Trophoblast cell (in vitro differentiated cells and primary cell): ENCODE data around the gene TSPAN9.

ENCODE experiments used
- DNase-seq, 2 donors: peaks; one replicate each; pipeline ENCODE4 v3.0.0-alpha.2; 2016
- H2AFZ ChIP-seq: 2 replicates; pipeline ENCODE4 v1.6.1; 2013; ENCODE audit warnings: low read length, moderate library complexity, mild to moderate bottlenecking; ENCODE audit not compliant: insufficient read depth, poor library complexity
- H2AK5ac ChIP-seq: 2 replicates; pipeline ENCODE4 v1.6.1; 2013; ENCODE audit warnings: mild to moderate bottlenecking, low read length
- H2BK120ac ChIP-seq: 2 replicates; pipeline ENCODE4 v1.6.1; 2013; ENCODE audit warnings: low read length, mild to moderate bottlenecking, moderate library complexity; ENCODE audit not compliant: insufficient read depth, poor library complexity
- H2BK12ac ChIP-seq: 2 replicates; pipeline ENCODE4 v1.6.1; 2013; ENCODE audit warnings: mild to moderate bottlenecking, low read length, moderate library complexity
- H2BK5ac ChIP-seq: 2 replicates; pipeline ENCODE4 v1.6.1; 2013; ENCODE audit warnings: low read length, low read depth, moderate library complexity, mild to moderate bottlenecking; ENCODE audit not compliant: poor library complexity
- H3K14ac ChIP-seq: 2 replicates; pipeline ENCODE4 v1.6.1; 2013; ENCODE audit warnings: mild to moderate bottlenecking, low read length
- H3K18ac ChIP-seq: 2 replicates; pipeline ENCODE4 v1.6.1; 2013; ENCODE audit warnings: mild to moderate bottlenecking, low read length
- H3K23ac ChIP-seq: 2 replicates; pipeline ENCODE4 v1.6.1; 2013; ENCODE audit warnings: low read length
- H3K27ac ChIP-seq: 2 replicates; pipeline ENCODE4 v1.5.1; 2013; ENCODE audit warnings: low read depth, mild to moderate bottlenecking, inconsistent platforms, low read length, moderate library complexity
- H3K27me3 ChIP-seq: 2 replicates; pipeline ENCODE4 v1.6.1; 2013; ENCODE audit warnings: inconsistent platforms, mild to moderate bottlenecking, low read length, moderate library complexity; ENCODE audit not compliant: insufficient read depth
- H3K36me3 ChIP-seq, 2 experiments: 1 replicate in 1 of 2; 2 replicates in 1 of 2; pipeline ENCODE4 v1.6.1; 2013; ENCODE audit warnings: low read length in 2 of 2, mild to moderate bottlenecking in 2 of 2, moderate library complexity in 1 of 2; ENCODE audit not compliant: insufficient read depth in 2 of 2, control insufficient read depth in 1 of 2
- H3K4ac ChIP-seq: 2 replicates; pipeline ENCODE4 v1.6.1; 2013; ENCODE audit warnings: low read depth, mild to moderate bottlenecking, low read length, moderate library complexity
- H3K4me1 ChIP-seq, 2 experiments: 1 replicate in 1 of 2; 2 replicates in 1 of 2; pipeline ENCODE4 v1.6.1; 2013; ENCODE audit warnings: low read length in 2 of 2, mild to moderate bottlenecking in 2 of 2, moderate library complexity in 1 of 2; ENCODE audit not compliant: insufficient read depth in 2 of 2, control insufficient read depth in 1 of 2
- H3K4me2 ChIP-seq: 2 replicates; pipeline ENCODE4 v1.6.1; 2013; ENCODE audit warnings: inconsistent platforms, mild to moderate bottlenecking, low read length, moderate library complexity
- H3K4me3 ChIP-seq: 2 replicates; pipeline ENCODE4 v1.5.1; 2013; ENCODE audit warnings: mild to moderate bottlenecking, low read depth, low read length, inconsistent platforms
- H3K79me1 ChIP-seq: one replicate; pipeline ENCODE4 v1.6.1; 2013; ENCODE audit warnings: low read length
- H3K79me2 ChIP-seq: 2 replicates; pipeline ENCODE4 v1.6.1; 2013; ENCODE audit warnings: low read length, mild to moderate bottlenecking; ENCODE audit not compliant: control insufficient read depth, insufficient read depth, poor library complexity
- H3K9ac ChIP-seq: 2 replicates; pipeline ENCODE4 v1.6.1; 2013; ENCODE audit warnings: mild to moderate bottlenecking, low read length
- H3K9me3 ChIP-seq: 2 replicates; pipeline ENCODE4 v1.6.1; 2013; ENCODE audit warnings: low read depth, mild to moderate bottlenecking, control low read depth, inconsistent platforms, low read length; ENCODE audit not compliant: insufficient read depth
- H4K12ac ChIP-seq: 2 replicates; pipeline ENCODE4 v1.6.1; 2013; ENCODE audit warnings: low read depth, mild to moderate bottlenecking, low read length, moderate library complexity
- H4K8ac ChIP-seq: 2 replicates; pipeline ENCODE4 v1.6.1; 2013; ENCODE audit warnings: low read depth, mild to moderate bottlenecking, low read length, moderate library complexity
- H4K91ac ChIP-seq: one replicate; pipeline ENCODE4 v1.6.1; 2013; ENCODE audit warnings: low read depth, mild to moderate bottlenecking, low read length, moderate library complexity
- WGBS: extraction: QIAGEN DNeasy Blood & Tissue Kit; methylation state at CpG from one replicate; pipeline ENCODE4 v1.1.7; 2013; ENCODE audit warnings: missing lambda C conversion rate; ENCODE audit not compliant: insufficient read length, insufficient coverage; ENCODE audit errors: extremely low coverage; 5-methylcytosine and 5-hydroxymethylcytosine counted together

The TSPAN9 gene

DNA sequence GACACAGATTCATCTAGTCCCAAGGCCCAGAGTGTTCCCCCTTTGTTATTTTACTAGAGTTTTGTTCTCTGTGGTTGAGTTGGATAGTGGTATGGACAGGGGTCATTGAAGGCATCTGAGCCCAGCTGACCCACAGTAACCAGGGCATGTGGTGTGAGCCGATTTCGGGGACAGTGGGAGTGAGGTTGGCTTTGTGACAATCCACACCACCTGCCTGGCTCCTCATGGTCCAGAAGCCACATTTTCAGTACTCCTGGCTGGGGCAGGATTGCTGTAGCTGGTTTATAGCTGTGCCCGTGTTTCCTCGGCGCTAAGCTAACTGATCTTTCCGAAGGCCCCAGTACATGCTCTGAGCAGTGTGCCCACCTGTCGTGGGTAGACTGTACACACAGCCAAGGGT, 116.0 kb downstream of the TSPAN9 start:
- Histone ChIP-seq H3K27ac (no peak overlapping the region), H2BK120ac (no peak overlapping the region), H3K23ac (no peak overlapping the region), H3K79me2 (no peaks in the 10 kb centered on the region), H4K8ac (no peak overlapping the region), H4K12ac (no peak overlapping the region), H3K9ac (no peak overlapping the region), H3K4ac (no peak overlapping the region), H4K91ac (no peak overlapping the region), H3K79me1 (no peaks in the 10 kb centered on the region), H3K36me3 (no peaks in the 10 kb centered on the region), H3K4me1 (peaks cover 0 to 2% of the 10 kb centered on the region in 2 experiments), H3K4me2 (no peak overlapping the region), H2BK5ac (no peak overlapping the region), H3K27me3 (no peaks in the 10 kb centered on the region), H3K9me3 (peaks cover 4% of the 10 kb centered on the region), H3K18ac (no peak overlapping the region), H2AFZ (no peak overlapping the region), H3K14ac (no peak overlapping the region), H3K4me3 (no peak overlapping the region), H2BK12ac (no peak overlapping the region), H2AK5ac (no peak overlapping the region)
- no CpG with 5 or more reads among the region's 7 CpGs for WGBS
- DNase-seq: no peak

DNA sequence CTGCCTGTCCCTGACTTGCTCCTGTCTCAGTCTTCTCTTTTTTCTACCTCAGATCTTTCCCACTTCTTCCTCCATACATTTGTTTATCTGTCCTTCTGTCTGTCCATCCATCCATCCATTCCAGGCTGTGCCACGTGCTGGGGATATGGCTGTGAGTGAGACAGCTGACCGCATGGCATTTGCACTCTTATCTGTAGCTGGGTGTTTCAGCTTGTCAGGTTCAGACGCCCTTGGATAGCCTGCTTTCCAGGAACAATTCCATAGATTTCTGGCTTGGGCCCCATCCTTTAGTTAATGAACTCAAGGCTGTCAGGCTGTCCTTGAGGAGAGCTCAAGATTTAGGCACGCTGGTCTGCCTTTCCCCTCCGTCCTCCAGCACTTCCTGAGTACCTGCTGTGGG, 116.6 kb downstream of the TSPAN9 start:
- Histone ChIP-seq H4K8ac (no peak overlapping the region), H3K18ac (no peak overlapping the region), H2AK5ac (no peak overlapping the region), H2AFZ (no peak overlapping the region), H3K4me2 (no peak overlapping the region), H3K79me1 (no peaks in the 10 kb centered on the region), H2BK5ac (no peak overlapping the region), H3K23ac (no peak overlapping the region), H4K12ac (no peak overlapping the region), H3K9ac (no peak overlapping the region), H3K14ac (no peak overlapping the region), H3K27ac (no peak overlapping the region), H3K36me3 (no peaks in the 10 kb centered on the region), H3K9me3 (peaks cover 5% of the 10 kb centered on the region), H3K4me1 (peaks cover 0 to 2% of the 10 kb centered on the region in 2 experiments), H3K79me2 (no peaks in the 10 kb centered on the region), H3K27me3 (no peaks in the 10 kb centered on the region), H4K91ac (no peak overlapping the region), H2BK120ac (no peak overlapping the region), H3K4me3 (no peak overlapping the region), H3K4ac (no peak overlapping the region), H2BK12ac (no peak overlapping the region)
- no peak for DNase-seq
- no CpG with 5 or more reads among the region's 5 CpGs for WGBS

DNA sequence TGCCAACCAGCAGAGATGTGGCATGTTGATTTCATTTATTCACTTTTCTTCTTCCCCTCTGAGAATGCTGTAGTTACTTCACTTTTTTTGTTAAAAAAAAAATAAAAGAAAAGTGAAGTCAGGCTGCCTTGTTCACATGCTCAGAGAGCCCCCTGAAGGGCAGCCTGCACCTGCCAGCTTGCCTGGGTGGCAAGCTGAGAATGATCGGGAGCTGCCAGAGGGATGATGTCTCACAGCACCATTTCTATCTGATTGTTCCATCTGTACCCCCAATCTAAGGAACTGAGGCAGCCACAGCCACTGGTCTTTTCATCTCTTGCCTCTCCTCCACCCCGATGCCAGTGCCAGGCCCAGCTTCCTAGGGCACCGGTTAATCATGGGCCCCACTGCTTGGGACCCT, 118.2 kb downstream of the TSPAN9 start:
- no peaks in the 10 kb centered on the region for H3K79me1 ChIP-seq
- H3K27me3 ChIP-seq: peaks cover 6% of the 10 kb centered on the region
- H2AK5ac ChIP-seq: no peak overlapping the region
- no peaks in the 10 kb centered on the region for H3K36me3 ChIP-seq
- H3K79me2 ChIP-seq: no peaks in the 10 kb centered on the region
- H3K4me1 ChIP-seq: peaks cover 6 to 8% of the 10 kb centered on the region in 2 experiments
- H2BK12ac ChIP-seq: no peak overlapping the region
- H3K14ac ChIP-seq: no peak overlapping the region
- no peak overlapping the region for H2BK120ac ChIP-seq
- H3K9ac ChIP-seq: no peak overlapping the region
- no peak overlapping the region for H4K12ac ChIP-seq
- H3K4ac ChIP-seq: no peak overlapping the region
- no peak overlapping the region for H3K18ac ChIP-seq
- H3K4me3 ChIP-seq: no peak overlapping the region
- H4K8ac ChIP-seq: no peak overlapping the region
- H3K23ac ChIP-seq: no peak overlapping the region
- peaks cover 7% of the 10 kb centered on the region for H3K9me3 ChIP-seq
- H2AFZ ChIP-seq: no peak overlapping the region
- no peak overlapping the region for H2BK5ac ChIP-seq
- no peak for DNase-seq
- no peak overlapping the region for H3K4me2 ChIP-seq
- WGBS: no CpG with 5 or more reads among the region's 3 CpGs
- H3K27ac ChIP-seq: no peak overlapping the region
- no peak overlapping the region for H4K91ac ChIP-seq

DNA sequence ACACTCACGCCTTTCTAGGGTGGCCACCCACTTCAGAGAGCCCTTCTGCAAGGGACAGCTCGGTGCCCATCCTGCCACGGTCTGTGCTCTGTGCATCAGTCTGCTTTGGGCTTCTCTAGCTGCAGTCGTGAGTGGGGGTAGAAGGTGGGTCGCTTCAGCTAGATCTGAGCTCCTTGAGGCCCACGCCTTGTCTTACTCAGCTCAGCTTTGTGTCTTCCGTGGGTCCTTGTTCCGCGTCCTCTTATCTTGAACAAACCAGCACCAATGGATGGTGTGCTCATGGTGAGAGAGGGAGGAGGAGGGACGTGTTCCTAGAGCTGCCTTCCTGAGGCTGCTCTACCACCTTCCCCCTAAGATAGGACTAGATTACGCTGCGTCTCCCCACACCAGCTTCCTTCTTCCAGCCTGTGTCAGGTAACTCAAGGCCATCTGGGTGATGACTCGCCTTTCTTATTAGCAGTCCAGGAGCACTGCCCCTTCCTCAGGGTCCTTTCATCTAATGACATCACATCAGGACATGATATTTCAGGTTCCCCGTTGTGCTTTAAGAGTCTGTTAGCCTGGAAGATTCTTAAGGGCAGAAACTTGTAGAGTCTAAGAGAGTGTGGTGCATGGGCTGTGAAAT, 118.8 kb downstream of the TSPAN9 start:
- no peak overlapping the region for H3K4me2 ChIP-seq
- no peak overlapping the region for H2BK5ac ChIP-seq
- no peak overlapping the region for H2AFZ ChIP-seq
- H3K23ac ChIP-seq: no peak overlapping the region
- H3K14ac ChIP-seq: no peak overlapping the region
- H3K9me3 ChIP-seq: peaks cover 7% of the 10 kb centered on the region
- no peak overlapping the region for H3K9ac ChIP-seq
- no peak overlapping the region for H3K4ac ChIP-seq
- no peak overlapping the region for H4K91ac ChIP-seq
- no peak overlapping the region for H3K27ac ChIP-seq
- no peaks in the 10 kb centered on the region for H3K79me1 ChIP-seq
- no peak overlapping the region for H4K8ac ChIP-seq
- no peak overlapping the region for H4K12ac ChIP-seq
- H3K4me3 ChIP-seq: no peak overlapping the region
- H3K27me3 ChIP-seq: peaks cover 12% of the 10 kb centered on the region
- DNase-seq: no peak
- H2BK12ac ChIP-seq: no peak overlapping the region
- no peak overlapping the region for H2AK5ac ChIP-seq
- no peaks in the 10 kb centered on the region for H3K79me2 ChIP-seq
- H3K36me3 ChIP-seq: no peaks in the 10 kb centered on the region
- no peak overlapping the region for H3K18ac ChIP-seq
- WGBS: no CpG with 5 or more reads among the region's 14 CpGs
- H3K4me1 ChIP-seq: peaks cover 11 to 13% of the 10 kb centered on the region in 2 experiments
- H2BK120ac ChIP-seq: no peak overlapping the region
